Epithelial cell of proximal tubule (primary cell): ENCODE results near the gene PNLIPRP3. TPM values are rescaled to one million over a fixed set of nuclear protein-coding genes. Genes with fewer than 3 reads are reported as not detected.
"Not testable (repeated sequence)": the region's sequence is repeated elsewhere in the genome, so short reads cannot be mapped to it uniquely, and the experiment has no call there.

ENCODE experiments used
- DNase-seq: peaks from one replicate; pipeline ENCODE4 v3.0.0-alpha.2; 2011; ENCODE audit warnings: low read depth
- H3K4me3 ChIP-seq: 2 replicates; pipeline ENCODE4 v1.5.1; 2011; ENCODE audit warnings: low read depth, mild to moderate bottlenecking, low read length
- CTCF ChIP-seq: conservative IDR thresholded peaks from 2 replicates; pipeline ENCODE4 v1.5.1; 2012; ENCODE audit warnings: low read depth, mild to moderate bottlenecking, low read length
- total RNA-seq: library from RNA; depleted of rRNA; stranded (reverse); fragments of >200 nt; gene quantifications from 2 replicates; pipeline ENCODE4 v1.2.3, GENCODE V29; 2015

The PNLIPRP3 gene
- not detected in 2 replicates for total RNA-seq

DNA sequence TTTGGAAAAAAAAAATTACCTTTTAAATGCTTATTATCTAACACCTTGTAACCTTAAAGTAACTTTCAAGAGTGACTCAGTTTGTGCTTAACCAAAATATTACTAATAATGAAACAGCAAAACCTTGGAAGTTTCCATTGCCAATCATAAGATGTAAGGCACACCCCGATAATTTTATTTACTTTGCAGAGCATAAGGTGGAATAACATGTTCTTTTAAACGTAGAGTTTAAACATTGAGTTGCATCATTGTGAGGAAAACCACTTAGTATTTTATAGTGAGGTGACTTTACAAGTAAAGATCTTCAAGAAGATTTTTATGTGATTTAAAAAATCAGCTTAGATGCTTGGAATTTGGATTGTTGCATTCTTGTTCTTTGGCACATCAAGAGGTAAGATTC, at the start of gene PNLIPRP3:
TSS of gene PNLIPRP3 (plus strand) at position 177 of the 400 bp plus-strand sequence. CDS start at position 343, 166 bp downstream.
- no peak for DNase-seq
- no peak within 1 kb of the TSS for H3K4me3 ChIP-seq
- no peak for TF ChIP-seq CTCF

DNA sequence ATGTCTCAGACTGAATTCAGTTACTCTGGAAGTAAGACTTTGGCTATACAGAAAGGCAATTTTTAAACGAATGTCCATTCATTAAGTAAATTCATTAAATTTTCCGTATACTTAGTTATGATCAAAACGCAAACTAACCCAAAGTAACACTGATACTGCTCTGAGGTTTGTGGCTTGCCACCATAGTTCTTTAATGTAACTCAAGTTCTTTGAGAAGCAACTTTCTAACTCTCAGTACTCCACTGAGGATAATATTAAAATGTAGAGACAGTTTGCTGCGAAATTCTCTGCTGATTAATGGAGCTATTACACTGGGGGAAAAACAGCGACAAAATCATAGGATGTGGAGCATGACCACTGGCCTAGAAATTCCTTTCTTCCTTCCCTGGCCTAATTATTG, 45.4 kb upstream of the PNLIPRP3 start:
- TF ChIP-seq CTCF: no peak
- H3K4me3 ChIP-seq: no peak overlapping the region
- DNase-seq: no peak

DNA sequence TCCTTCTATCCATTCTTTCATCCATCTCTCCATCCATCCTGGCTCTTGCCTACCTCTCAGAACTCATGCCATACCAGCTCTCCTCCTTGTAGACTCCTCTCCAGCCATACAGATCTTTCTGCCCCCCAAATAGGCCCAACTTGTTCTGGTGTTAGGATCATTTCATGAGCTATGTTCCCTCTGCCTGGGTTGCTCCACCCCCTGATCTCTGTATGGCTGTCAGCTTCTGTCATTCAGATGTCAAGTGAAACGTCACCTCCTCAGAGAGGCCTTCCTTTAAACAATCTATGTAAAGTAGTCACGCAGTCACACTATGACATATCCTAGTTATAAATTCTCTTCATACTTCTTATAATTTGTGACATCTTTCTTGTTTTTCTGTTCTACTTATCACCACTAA, 42.3 kb upstream of the PNLIPRP3 start:
- DNase-seq: no peak
- no peak overlapping the region for H3K4me3 ChIP-seq
- no peak for TF ChIP-seq CTCF

GRCh38 chr10:116385994-116386809, 41.4 kb upstream of the PNLIPRP3 start:
- TF ChIP-seq CTCF: peak; percentile 59
- DNase-seq: peak; percentile 1

DNA sequence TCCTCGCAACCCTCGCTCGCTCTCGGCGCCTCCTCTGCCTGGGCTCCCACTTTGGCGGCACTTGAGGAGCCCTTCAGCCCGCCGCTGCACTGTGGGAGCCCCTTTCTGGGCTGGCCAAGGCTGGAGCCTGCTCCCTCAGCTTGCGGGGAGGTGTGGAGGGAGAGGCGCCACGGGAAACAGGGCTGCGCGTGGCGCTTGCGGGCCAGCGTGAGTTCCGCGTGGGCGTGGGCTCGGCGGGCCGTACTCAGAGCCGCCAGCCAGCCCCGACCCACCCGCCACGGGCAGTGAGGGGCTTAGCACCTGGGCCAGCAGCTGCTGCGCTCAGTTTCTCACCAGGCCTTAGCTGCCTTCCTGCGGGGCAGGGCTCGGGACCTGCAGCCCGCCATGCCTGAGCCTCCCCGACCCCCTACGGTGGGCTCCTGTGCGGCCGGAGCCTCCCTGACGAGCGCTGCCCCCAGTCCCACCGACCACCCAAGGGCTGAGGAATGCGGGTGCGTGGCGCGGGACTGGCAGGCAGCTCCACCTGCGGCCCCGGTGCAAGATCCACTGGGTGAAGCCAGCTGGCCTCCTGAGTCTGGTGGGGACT, 34.3 kb upstream of the PNLIPRP3 start:
- DNase-seq, H3K4me3 ChIP-seq: not testable (repeated sequence)

More at GRCh38 chr10:116385994-116386809, 41.4 kb upstream of the PNLIPRP3 start:
- no peak overlapping the region for H3K4me3 ChIP-seq

GRCh38 chr10:116395223-116395985, 32.2 kb upstream of the PNLIPRP3 start:
- no peak for DNase-seq
- H3K4me3 ChIP-seq: no peak overlapping the region
- no peak for TF ChIP-seq CTCF

- H3K4me3 ChIP-seq: no peak overlapping the region
- no peak for TF ChIP-seq CTCF
- no peak for DNase-seq
Measured at GRCh38 chr10:116398224-116398623, 29.4 kb upstream of the PNLIPRP3 start.
